Measurements from ENCODE around the gene RECQL. TPM values are rescaled to one million over a fixed set of nuclear protein-coding genes. Genes with fewer than 3 reads are reported as not detected.

The RECQL gene
- total RNA-seq, 1 experiment from 2014 or later = 21.3 TPM

DNA sequence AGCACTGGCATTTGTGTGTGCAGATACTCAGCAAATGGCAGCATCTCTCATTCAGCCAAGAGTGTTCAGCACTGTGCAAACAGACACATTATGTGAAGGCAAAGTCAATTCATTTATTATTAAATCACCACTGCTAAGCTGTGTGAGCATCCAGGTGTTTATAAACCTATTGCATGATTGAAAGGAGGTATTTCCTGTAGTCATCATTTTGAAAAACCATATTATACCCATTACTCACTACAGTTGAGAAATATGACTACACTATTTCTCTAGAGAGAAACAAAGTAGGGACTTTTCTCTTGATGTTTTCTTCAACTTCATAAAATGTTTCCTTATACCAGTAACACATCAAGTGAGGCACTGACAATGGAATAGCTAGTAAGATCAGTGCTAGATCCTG lies 38.4 kb upstream of the RECQL start:
- Histone ChIP-seq H3K79me2 (ENCODE audit: insufficient read depth, low read length) (no peaks in the 10 kb centered on the region), H3K27me3 (ENCODE audit: insufficient read depth, low read length) (no peaks in the 10 kb centered on the region), H3K9me2 (ENCODE audit: insufficient read depth) (no peaks in the 10 kb centered on the region), H3K4me1 (ENCODE audit: control insufficient read depth in 1 of 2, insufficient read depth in 2 of 2, low read length in 2 of 2) (no peaks in the 10 kb centered on the region), H3K4me2 (ENCODE audit: low read length) (no peak overlapping the region), H3K9ac (ENCODE audit: low read length) (no peak overlapping the region), H3K36me3 (ENCODE audit: control insufficient read depth in 1 of 2, insufficient read depth in 2 of 2, low read length in 2 of 2) (no peaks in the 10 kb centered on the region), H4K20me1 (ENCODE audit: insufficient read depth) (no peaks in the 10 kb centered on the region), H3K9me3 (ENCODE audit: control insufficient read depth in 1 of 2, insufficient read depth in 1 of 2, low read depth in 1 of 2, low read length in 2 of 2) (no peaks in the 10 kb centered on the region), H2AFZ (ENCODE audit: low read depth, low read length, poor library complexity, severe bottlenecking) (no peak overlapping the region), H3K4me3 (replicated peaks in 1 of 2; ENCODE audit: low read depth in 1 of 2, low read length in 2 of 2) (no peak overlapping the region), H3K27ac (ENCODE audit: low read depth, low read length) (no peak overlapping the region)
- CTCF ChIA-PET = no interaction called here
- TF ChIP-seq ZNF274 (IDR thresholded peaks at IDR 0.05; ENCODE audit: low read depth, low read length) (no peak), TCF7L2 (IDR thresholded peaks at IDR 0.05; ENCODE audit: borderline replicate concordance, extremely low read depth, insufficient read depth, insufficient read length) (no peak), CEBPB (IDR thresholded peaks at IDR 0.05; ENCODE audit: low read depth) (no peak), ELF1 (IDR thresholded peaks at IDR 0.05; ENCODE audit: borderline replicate concordance, low read depth) (no peak), REST (IDR thresholded peaks at IDR 0.05; ENCODE audit: low read depth) (no peak), POLR2AphosphoS5 (IDR thresholded peaks at IDR 0.05; ENCODE audit: low read depth, low read length) (no peak)
- TF ChIP-seq, protein P1, sequence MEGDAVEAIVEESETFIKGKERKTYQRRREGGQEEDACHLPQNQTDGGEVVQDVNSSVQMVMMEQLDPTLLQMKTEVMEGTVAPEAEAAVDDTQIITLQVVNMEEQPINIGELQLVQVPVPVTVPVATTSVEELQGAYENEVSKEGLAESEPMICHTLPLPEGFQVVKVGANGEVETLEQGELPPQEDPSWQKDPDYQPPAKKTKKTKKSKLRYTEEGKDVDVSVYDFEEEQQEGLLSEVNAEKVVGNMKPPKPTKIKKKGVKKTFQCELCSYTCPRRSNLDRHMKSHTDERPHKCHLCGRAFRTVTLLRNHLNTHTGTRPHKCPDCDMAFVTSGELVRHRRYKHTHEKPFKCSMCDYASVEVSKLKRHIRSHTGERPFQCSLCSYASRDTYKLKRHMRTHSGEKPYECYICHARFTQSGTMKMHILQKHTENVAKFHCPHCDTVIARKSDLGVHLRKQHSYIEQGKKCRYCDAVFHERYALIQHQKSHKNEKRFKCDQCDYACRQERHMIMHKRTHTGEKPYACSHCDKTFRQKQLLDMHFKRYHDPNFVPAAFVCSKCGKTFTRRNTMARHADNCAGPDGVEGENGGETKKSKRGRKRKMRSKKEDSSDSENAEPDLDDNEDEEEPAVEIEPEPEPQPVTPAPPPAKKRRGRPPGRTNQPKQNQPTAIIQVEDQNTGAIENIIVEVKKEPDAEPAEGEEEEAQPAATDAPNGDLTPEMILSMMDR (IDR thresholded peaks at IDR 0.05 in 2 of 3, conservative IDR thresholded peaks at IDR 0.05 in 1 of 3; ENCODE audit: borderline replicate concordance in 1 of 3, insufficient read depth in 1 of 3, low read depth in 2 of 3, low read length in 2 of 3) = no peak
- intact Hi-C loops (cut with micrococcal nuclease) = no loop called here
- ATAC-seq (no peak), DNase-seq (ENCODE audit: low read depth, low spot score) (no peak)
- POLR2A ChIA-PET = no interaction called here
- RAD21 ChIA-PET (ENCODE audit: low non-redundant PET in 1 of 2, low total read pairs in 2 of 2, uncharacterized antibody in 2 of 2, unreplicated experiment in 2 of 2) = no interaction called here
- BruUV-seq (replicated peaks) = no TSS peak

Data from HCT116 (cell line).